ENCODE data around the gene NUMB.

The NUMB gene

DNA sequence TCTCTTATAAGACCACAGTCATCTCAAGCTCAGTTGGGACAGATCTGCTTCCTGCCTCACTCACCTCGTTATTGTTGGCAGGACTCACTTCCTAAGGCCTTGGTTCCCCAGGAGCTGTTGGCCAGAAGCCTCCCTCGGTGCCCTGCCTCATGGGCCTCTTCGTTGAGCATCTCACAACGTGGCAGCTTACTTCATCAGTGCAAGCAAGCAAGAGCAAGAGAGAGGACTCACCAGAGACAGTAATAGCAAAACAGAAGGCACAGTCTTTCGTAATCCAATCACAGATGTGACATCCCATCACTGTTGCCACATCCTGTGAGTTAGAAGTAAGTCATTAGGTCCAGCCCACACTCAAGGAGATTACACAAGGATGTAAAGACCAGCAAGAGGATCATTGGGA is 5.1 kb upstream of the NUMB start:
- H3K27ac ChIP-seq (ENCODE audit: low read depth, low read length), result no peak overlapping the region
- no peak overlapping the region for H3K4me3 ChIP-seq (ENCODE audit: low read depth, low read length)
- no peak overlapping the region for H3K9ac ChIP-seq (ENCODE audit: low read length)
- H3K4me1 ChIP-seq (ENCODE audit: control insufficient read depth, insufficient read depth, low read length), result peaks cover 23% of the 10 kb centered on the region; the same call in 1 of the 2 replicates
- H3K27me3 ChIP-seq (ENCODE audit: control insufficient read depth, insufficient read depth, low read length), result no peaks in the 10 kb centered on the region
- no peaks in the 10 kb centered on the region for H3K9me3 ChIP-seq (ENCODE audit: control insufficient read depth, insufficient read depth, low read depth, low read length)
- H3K36me3 ChIP-seq (ENCODE audit: control insufficient read depth, insufficient read depth, low read length), result no peaks in the 10 kb centered on the region

DNA sequence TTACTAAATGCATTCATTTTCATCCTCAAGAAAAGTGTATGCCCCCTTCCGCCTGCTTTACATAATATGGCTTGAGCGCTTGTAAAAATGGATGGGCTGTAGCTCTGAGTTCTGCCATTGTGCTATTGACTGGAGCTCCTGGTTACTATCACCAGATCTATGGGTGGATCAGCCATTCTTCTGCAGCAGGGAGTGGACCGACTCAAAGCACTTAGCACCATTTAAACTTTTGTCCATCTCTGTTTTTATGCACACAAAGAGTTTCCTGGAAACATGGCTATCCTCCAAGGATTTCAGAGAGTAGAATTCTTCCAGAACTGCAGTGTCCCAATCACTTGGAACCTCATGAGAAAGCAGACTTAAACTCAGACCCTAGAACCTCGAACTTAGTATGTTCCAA is 4.5 kb upstream of the NUMB start:
- no peak overlapping the region for H3K9ac ChIP-seq (ENCODE audit: low read length)
- no peaks in the 10 kb centered on the region for H3K9me3 ChIP-seq (ENCODE audit: control insufficient read depth, insufficient read depth, low read depth, low read length)
- peaks cover 23% of the 10 kb centered on the region; the same call in 1 of the 2 replicates for H3K4me1 ChIP-seq (ENCODE audit: control insufficient read depth, insufficient read depth, low read length)
- no peaks in the 10 kb centered on the region for H3K36me3 ChIP-seq (ENCODE audit: control insufficient read depth, insufficient read depth, low read length)
- no peak overlapping the region for H3K4me3 ChIP-seq (ENCODE audit: low read depth, low read length)
- H3K27me3 ChIP-seq (ENCODE audit: control insufficient read depth, insufficient read depth, low read length), result no peaks in the 10 kb centered on the region
- H3K27ac ChIP-seq (ENCODE audit: low read depth, low read length), result no peak overlapping the region

DNA sequence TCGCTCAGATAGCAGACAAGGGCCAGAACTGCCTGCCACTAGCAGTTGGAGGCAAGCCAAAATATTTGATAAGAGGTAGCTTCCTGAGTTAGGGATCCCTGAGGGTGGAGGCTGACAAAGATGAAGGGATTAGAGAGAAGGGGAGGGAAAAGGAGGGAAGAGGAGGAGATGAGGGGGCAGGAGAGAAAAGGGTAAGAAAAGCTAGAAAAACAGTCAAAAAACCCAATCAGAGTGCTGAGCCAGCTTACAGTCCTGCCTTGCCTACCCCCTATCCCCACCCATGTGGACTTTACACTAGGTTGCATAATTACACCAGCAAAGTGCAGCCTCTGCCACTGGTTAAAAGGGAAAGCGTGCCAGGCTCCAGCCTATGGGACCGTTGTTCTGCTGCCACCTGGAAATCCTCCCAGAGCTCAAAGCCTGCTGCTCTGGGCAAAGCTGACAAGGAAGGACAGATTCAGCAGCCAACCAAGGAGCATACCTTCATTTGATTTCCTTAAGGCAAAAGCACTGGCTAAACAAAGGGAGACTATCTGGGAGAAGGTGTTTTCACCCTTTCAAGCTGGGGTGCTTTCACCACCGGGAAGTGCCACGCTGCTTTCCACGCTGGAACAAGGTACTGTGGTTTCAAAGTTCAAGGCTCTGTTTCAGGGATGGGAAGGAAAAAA is 3.8 kb upstream of the NUMB start:
- Histone ChIP-seq H3K4me3 (ENCODE audit: low read depth, low read length) (no peak overlapping the region), H3K27ac (ENCODE audit: low read depth, low read length) (no peak overlapping the region), H3K27me3 (ENCODE audit: control insufficient read depth, insufficient read depth, low read length) (no peaks in the 10 kb centered on the region), H3K9me3 (ENCODE audit: control insufficient read depth, insufficient read depth, low read depth, low read length) (no peaks in the 10 kb centered on the region), H3K4me1 (ENCODE audit: control insufficient read depth, insufficient read depth, low read length) (peaks cover 19% of the 10 kb centered on the region; the same call in 1 of the 2 replicates), H3K9ac (ENCODE audit: low read length) (no peak overlapping the region), H3K36me3 (ENCODE audit: control insufficient read depth, insufficient read depth, low read length) (no peaks in the 10 kb centered on the region)

DNA sequence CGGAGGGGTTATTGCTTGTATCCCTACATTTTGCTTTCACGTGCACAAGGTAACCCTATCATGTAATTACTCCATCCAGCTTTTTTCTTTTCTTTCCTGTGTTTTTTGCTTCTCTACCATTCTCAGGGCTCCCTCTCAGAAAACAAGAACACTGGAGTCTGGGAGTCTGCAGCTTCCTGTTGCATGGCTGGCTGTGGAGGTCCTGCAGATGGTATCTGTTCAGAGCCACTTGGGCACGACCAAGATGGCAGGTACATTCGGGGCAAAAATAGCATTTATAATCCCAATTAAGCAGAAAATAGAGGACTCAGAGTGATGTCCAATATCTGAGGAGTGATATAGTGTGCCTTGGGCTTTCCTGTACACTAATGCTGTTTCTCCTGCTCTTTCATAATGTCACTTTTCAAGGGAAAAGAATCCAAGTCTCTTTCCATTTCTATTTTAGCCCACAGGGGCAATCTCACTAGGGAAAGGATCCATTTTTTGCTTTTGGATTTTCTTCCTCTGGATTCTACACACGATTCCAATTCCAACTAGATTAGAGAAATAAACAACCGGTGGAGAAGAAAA is 3.2 kb upstream of the NUMB start:
- H3K27me3 ChIP-seq (ENCODE audit: control insufficient read depth, insufficient read depth, low read length), result no peaks in the 10 kb centered on the region
- H3K9ac ChIP-seq (ENCODE audit: low read length), result no peak overlapping the region
- no peak overlapping the region for H3K4me3 ChIP-seq (ENCODE audit: low read depth, low read length)
- H3K36me3 ChIP-seq (ENCODE audit: control insufficient read depth, insufficient read depth, low read length), result no peaks in the 10 kb centered on the region
- peaks cover 21% of the 10 kb centered on the region for H3K4me1 ChIP-seq (ENCODE audit: control insufficient read depth, insufficient read depth, low read length)
- H3K27ac ChIP-seq (ENCODE audit: low read depth, low read length), result no peak overlapping the region
- no peaks in the 10 kb centered on the region for H3K9me3 ChIP-seq (ENCODE audit: control insufficient read depth, insufficient read depth, low read depth, low read length)

DNA sequence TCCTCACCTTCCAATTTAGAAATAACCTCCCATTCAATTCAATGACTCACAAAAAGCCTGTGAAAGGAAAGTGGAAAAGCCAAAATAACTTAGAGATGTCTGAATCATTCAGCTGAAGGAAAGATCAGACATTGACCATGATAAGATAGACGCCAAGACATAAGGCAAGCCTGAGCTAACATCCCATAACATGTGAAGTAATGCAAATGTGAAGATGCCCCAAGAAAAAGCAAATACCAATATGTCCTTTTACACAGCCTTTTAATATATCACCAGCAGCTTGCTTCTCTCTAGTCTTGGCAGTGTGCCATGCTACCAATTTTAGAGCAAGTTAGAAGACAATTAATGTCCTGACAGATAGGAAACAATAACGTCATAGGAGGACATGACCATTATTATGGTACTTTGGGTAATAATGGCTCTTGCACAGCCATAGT is 2.4 kb upstream of the NUMB start:
- Histone ChIP-seq H3K36me3 (ENCODE audit: control insufficient read depth, insufficient read depth, low read length) (no peaks in the 10 kb centered on the region), H3K4me3 (ENCODE audit: low read depth, low read length) (no peak overlapping the region), H3K4me1 (ENCODE audit: control insufficient read depth, insufficient read depth, low read length) (peaks cover 21% of the 10 kb centered on the region), H3K27me3 (ENCODE audit: control insufficient read depth, insufficient read depth, low read length) (no peaks in the 10 kb centered on the region), H3K27ac (ENCODE audit: low read depth, low read length) (no peak overlapping the region), H3K9ac (ENCODE audit: low read length) (no peak overlapping the region), H3K9me3 (ENCODE audit: control insufficient read depth, insufficient read depth, low read depth, low read length) (no peaks in the 10 kb centered on the region)

DNA sequence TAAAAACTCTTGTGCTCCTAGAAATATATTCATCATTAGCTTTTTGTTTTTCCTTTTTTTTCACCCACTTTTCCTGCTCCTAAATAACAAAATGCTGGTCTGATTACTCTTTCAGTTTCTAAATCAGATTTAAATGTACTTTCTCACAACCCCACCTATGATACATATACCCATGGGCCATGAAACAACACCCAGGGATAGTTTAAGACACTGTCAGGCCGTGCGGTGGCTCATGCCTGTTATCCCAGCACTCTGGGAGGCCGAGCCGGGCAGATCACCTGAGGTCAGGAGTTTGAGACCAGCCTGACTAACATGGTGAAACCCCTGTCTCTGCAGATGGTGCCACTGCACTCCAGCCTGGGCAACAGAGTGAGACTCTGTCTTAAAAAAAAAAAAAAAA is 1.6 kb upstream of the NUMB start:
- H3K36me3 ChIP-seq (ENCODE audit: control insufficient read depth, insufficient read depth, low read length), result no peaks in the 10 kb centered on the region
- H3K9ac ChIP-seq (ENCODE audit: low read length), result no peak overlapping the region
- H3K27me3 ChIP-seq (ENCODE audit: control insufficient read depth, insufficient read depth, low read length), result no peaks in the 10 kb centered on the region
- no peak overlapping the region for H3K27ac ChIP-seq (ENCODE audit: low read depth, low read length)
- no peak overlapping the region for H3K4me3 ChIP-seq (ENCODE audit: low read depth, low read length)
- no peaks in the 10 kb centered on the region for H3K9me3 ChIP-seq (ENCODE audit: control insufficient read depth, insufficient read depth, low read depth, low read length)
- peaks cover 21% of the 10 kb centered on the region for H3K4me1 ChIP-seq (ENCODE audit: control insufficient read depth, insufficient read depth, low read length)

DNA sequence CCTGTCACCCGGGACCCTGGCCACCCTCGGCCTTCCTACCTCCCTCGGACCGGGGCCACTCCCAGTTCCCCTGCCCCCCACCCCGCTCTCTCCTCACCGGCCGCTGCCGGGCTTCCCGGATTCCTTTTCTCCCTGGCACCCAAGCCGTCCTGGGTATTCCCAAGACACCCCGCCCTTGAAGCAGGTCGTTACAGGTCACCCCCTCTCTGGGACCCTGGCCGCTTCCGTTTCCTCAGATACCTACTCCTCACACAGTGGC is 493 bp downstream of the NUMB start:
- peaks cover 21% of the 10 kb centered on the region for H3K4me1 ChIP-seq (ENCODE audit: control insufficient read depth, insufficient read depth, low read length)
- H3K9ac ChIP-seq (ENCODE audit: low read length), result peak overlapping the region; percentile 80
- H3K27ac ChIP-seq (ENCODE audit: low read depth, low read length), result peak overlapping the region; percentile 44; the same call in 1 of the 2 replicates
- H3K4me3 ChIP-seq (ENCODE audit: low read depth, low read length), result peak overlapping the region; percentile 93
- no peaks in the 10 kb centered on the region for H3K27me3 ChIP-seq (ENCODE audit: control insufficient read depth, insufficient read depth, low read length)
- no peaks in the 10 kb centered on the region for H3K36me3 ChIP-seq (ENCODE audit: control insufficient read depth, insufficient read depth, low read length)
- no peaks in the 10 kb centered on the region for H3K9me3 ChIP-seq (ENCODE audit: control insufficient read depth, insufficient read depth, low read depth, low read length)

DNA sequence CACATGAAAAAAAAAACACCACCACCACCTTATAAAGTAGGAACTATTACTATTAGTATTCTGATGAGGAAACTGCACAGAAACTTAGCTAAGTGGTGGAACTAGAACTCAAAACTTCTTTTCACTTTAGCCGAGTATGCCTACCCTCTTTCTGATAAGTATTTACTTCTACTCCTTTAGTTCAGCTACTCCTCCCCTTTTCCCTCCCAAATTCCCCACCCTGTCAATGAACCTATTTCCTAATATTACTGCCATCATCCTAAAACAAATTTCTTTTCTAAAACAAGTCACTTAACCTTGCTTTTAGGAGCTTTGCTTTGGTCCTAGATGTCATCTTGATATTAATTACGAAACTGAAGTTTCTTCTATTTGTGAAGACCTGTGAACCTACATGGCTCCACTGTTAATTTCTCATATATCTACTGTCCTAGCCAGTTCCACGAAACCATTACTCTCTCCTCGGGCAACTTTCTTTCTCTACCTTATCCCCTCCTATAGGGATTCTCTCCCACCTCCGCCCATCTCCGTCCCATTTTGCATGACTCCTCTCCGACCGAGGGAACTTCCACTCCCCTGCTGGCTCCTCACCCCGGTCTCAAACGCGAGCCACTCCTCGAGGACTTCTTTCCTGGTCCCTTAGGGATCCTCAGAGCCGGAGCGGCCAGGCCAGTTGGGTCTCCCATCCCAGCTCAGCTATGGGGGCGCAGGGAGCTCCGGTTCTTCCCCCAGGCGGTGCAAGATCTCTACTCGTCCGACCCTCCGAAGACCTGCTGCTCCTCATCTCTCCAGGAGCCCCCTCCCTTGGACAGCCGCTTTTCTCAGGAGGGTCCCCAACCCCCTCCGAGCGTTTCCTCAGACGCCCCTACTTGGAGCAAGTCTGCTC is 1.1 kb downstream of the NUMB start:
- Histone ChIP-seq H3K4me3 (ENCODE audit: low read depth, low read length) (peak overlapping the region; percentile 93), H3K4me1 (ENCODE audit: control insufficient read depth, insufficient read depth, low read length) (peaks cover 19% of the 10 kb centered on the region), H3K36me3 (ENCODE audit: control insufficient read depth, insufficient read depth, low read length) (no peaks in the 10 kb centered on the region), H3K9ac (ENCODE audit: low read length) (peak overlapping the region; percentile 80), H3K9me3 (ENCODE audit: control insufficient read depth, insufficient read depth, low read depth, low read length) (no peaks in the 10 kb centered on the region), H3K27ac (ENCODE audit: low read depth, low read length) (peak overlapping the region; percentile 44; the same call in 1 of the 2 replicates), H3K27me3 (ENCODE audit: control insufficient read depth, insufficient read depth, low read length) (no peaks in the 10 kb centered on the region)

DNA sequence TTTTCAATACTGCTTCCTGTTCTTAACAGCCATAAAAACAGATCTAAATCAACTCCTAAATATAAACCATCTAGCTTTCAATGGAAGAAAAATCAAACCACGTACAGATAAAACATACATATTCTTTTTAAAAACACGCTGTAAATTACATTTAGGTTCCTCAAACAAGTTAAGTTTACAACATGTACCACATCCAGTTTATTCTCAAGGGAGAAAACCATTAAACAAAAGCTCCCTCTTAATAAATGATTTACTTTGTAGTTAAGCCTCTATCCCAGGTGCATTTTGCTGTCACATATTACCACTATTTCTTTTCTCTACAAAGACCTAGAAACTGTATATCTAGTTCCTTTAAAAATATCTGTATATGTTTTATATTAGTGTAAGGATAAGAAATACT is 3.1 kb downstream of the NUMB start:
- peaks cover 11% of the 10 kb centered on the region for H3K4me1 ChIP-seq (ENCODE audit: control insufficient read depth, insufficient read depth, low read length)
- no peaks in the 10 kb centered on the region for H3K36me3 ChIP-seq (ENCODE audit: control insufficient read depth, insufficient read depth, low read length)
- no peak overlapping the region for H3K27ac ChIP-seq (ENCODE audit: low read depth, low read length)
- H3K9ac ChIP-seq (ENCODE audit: low read length), result no peak overlapping the region
- no peaks in the 10 kb centered on the region for H3K27me3 ChIP-seq (ENCODE audit: control insufficient read depth, insufficient read depth, low read length)
- no peak overlapping the region for H3K4me3 ChIP-seq (ENCODE audit: low read depth, low read length)
- H3K9me3 ChIP-seq (ENCODE audit: control insufficient read depth, insufficient read depth, low read depth, low read length), result no peaks in the 10 kb centered on the region

DNA sequence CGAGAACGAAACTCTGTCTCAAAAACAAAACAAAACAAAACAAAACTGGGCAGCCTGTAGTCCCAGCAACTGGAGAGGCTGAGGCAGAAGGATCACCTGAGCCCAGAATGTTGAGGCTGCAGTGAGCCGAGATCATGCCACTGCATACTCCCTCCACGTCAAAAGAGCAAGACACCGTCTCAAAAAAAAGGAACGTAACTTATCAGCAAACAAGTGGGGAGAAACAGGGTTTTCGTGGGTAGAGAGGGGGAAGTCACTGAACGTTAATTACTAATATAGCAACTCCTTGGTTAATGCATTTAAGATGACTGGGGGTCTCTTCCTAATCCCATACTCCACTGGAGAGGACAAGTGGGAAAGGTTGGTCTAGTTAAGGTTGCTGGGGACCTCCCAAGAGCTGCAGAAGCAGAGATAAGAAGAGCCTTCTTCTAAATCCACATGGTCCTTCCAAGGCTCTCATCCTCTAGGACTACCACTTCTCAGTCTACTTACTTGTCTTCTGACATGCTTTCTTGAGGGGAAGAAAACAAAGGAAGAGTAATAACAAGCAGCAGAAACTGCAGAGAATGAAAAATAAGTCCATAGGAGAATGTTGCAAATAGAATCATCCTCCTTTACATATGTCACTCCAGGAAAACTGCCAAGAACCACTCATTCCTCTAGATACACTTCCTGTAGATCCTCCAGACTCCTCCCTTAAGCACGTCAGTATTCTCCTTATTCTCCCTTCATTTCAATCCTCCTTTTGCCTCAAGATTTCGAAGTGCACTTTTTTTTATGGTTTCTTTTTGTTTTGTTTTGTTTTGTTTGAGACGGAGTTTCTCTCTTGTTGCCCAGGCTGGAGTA is 5.8 kb downstream of the NUMB start:
- Histone ChIP-seq H3K27ac (ENCODE audit: low read depth, low read length) (no peak overlapping the region; the same call in 1 of the 2 replicates), H3K4me1 (ENCODE audit: control insufficient read depth, insufficient read depth, low read length) (peaks cover 6% of the 10 kb centered on the region), H3K9ac (ENCODE audit: low read length) (no peak overlapping the region), H3K4me3 (ENCODE audit: low read depth, low read length) (no peak overlapping the region), H3K27me3 (ENCODE audit: control insufficient read depth, insufficient read depth, low read length) (no peaks in the 10 kb centered on the region), H3K9me3 (ENCODE audit: control insufficient read depth, insufficient read depth, low read depth, low read length) (no peaks in the 10 kb centered on the region), H3K36me3 (ENCODE audit: control insufficient read depth, insufficient read depth, low read length) (no peaks in the 10 kb centered on the region)

Data from HUES6 (cell line).